ENCODE measurements around the gene MOCS3. TPM values are rescaled to one million over a fixed set of nuclear protein-coding genes. Genes with fewer than 3 reads are reported as not detected.

MOCS3 gene
- total and polyA plus RNA-seq, 10 of the 15 experiments (the other 5 are each of a cell fraction or from before 2014, with no cell fraction given) = 0.87 to 5.9 (median 3.6) TPM

DNA sequence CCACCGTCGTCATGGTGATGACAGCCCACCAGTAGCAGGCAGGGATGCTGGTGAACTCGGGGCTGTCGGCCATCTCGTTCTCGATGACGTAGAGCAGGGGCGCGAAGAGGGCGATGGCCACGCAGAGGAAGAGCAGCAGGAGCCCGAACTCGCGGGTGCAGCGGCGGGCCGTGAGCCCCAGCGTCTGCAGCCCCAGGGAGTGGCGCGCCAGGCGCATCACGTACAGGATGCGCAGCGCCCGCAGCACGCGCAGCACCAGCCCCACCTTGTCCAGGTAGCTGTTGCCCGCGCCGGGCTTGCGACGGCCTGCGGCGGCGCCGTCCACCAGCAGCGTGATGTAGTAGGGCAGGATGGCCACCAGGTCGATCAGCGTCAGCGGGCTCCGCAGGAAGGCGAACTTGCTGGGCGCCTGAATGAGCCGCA, 45.7 kb downstream of the MOCS3 start:
- CTCF ChIA-PET = no interaction called here

DNA sequence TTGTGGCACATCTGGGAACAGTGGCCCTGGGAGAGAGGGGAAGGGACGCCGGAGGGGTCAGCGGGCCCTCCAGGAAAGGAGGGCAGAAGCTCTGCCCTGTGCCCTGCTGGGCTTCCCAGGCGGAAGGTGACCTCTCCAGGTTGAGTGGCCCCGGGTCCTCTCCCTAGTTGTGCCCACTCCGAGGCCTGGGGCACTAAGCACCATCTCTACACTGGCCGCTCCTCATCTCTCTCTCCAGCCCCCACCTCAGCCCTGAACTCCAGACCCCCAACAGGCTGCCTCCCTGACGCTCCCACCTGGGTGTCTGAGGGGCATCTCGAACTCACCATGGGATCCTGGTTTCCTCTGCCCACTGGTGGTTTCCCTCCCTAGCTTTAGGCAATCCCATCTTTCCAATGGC, 46.2 kb downstream of the MOCS3 start:
- DNase-seq (ENCODE audit: low read depth, low spot score) (no peak), FAIRE-seq (no peak), ATAC-seq (no peak)
- 49% methylated on average over 9 of the region's 9 CpGs for WGBS (ENCODE audit: insufficient coverage, insufficient replicate concordance, low lambda C conversion rate, missing lambda C conversion rate)
- no peaks in the 10 kb centered on the region for H3K36me3 ChIP-seq (ENCODE audit: control insufficient read depth in 2 of 2, insufficient read depth in 2 of 2, low read length in 1 of 2)
- H3K9me3 ChIP-seq (replicated peaks; ENCODE audit: control insufficient read depth, insufficient read depth, low read length) = no peaks in the 10 kb centered on the region
- H3K79me2 ChIP-seq (ENCODE audit: control insufficient read depth, insufficient read depth, low read length) = no peaks in the 10 kb centered on the region
- no peak overlapping the region for H3K27ac ChIP-seq (ENCODE audit: control insufficient read depth, insufficient read depth)
- in situ Hi-C loops (cut with MboI) (no loop called here), intact Hi-C loops (cut with micrococcal nuclease; ENCODE audit: unreplicated experiment) (no loop called here)
- no peak overlapping the region for H3K9ac ChIP-seq (ENCODE audit: control insufficient read depth, insufficient read depth, low read length)
- SMC1A ChIA-PET (ENCODE audit: uncharacterized antibody, unreplicated experiment) = no interaction called here
- H3K27me3 ChIP-seq (replicated peaks in 1 of 2; ENCODE audit: control insufficient read depth in 2 of 2, insufficient read depth in 2 of 2, low read length in 1 of 2) = peaks cover 0 to 2% of the 10 kb centered on the region in 2 experiments; a peak in 2 of 4 replicates
- no peak overlapping the region for H2AFZ ChIP-seq (ENCODE audit: control insufficient read depth, low read depth, low read length)
- no peaks in the 10 kb centered on the region for H4K20me1 ChIP-seq (ENCODE audit: control insufficient read depth, insufficient read depth)
- RAD21 ChIA-PET (ENCODE audit: unreplicated experiment) = no interaction called here
- no peak overlapping the region for H3K4me2 ChIP-seq (ENCODE audit: control insufficient read depth, insufficient read depth)
- BruUV-seq (replicated peaks) = no TSS peak
- no peaks in the 10 kb centered on the region for H3K4me1 ChIP-seq (ENCODE audit: control insufficient read depth, insufficient read depth, low read length)
- POLR2A ChIA-PET = no interaction called here
- no peak overlapping the region for H3K4me3 ChIP-seq
- CTCF ChIA-PET = no interaction called here
- TF ChIP-seq SPI1 (IDR thresholded peaks at IDR 0.05; ENCODE audit: borderline replicate concordance, insufficient read depth, low read depth, low read length) (no peak), CBX3 (IDR thresholded peaks at IDR 0.05; ENCODE audit: borderline replicate concordance, low read depth) (no peak), JUND (IDR thresholded peaks at IDR 0.05; ENCODE audit: low read depth, low read length) (no peak), MXI1 (IDR thresholded peaks at IDR 0.05; ENCODE audit: low read depth, low read length) (no peak), EED (IDR thresholded peaks at IDR 0.05; ENCODE audit: low read depth) (no peak), DPF2 (IDR thresholded peaks at IDR 0.05) (no peak), STAT3 (IDR thresholded peaks at IDR 0.05; ENCODE audit: low read depth, low read length) (no peak), ASH2L (IDR thresholded peaks at IDR 0.05; ENCODE audit: borderline replicate concordance, low read depth) (no peak)
- TF ChIP-seq, protein P1, sequence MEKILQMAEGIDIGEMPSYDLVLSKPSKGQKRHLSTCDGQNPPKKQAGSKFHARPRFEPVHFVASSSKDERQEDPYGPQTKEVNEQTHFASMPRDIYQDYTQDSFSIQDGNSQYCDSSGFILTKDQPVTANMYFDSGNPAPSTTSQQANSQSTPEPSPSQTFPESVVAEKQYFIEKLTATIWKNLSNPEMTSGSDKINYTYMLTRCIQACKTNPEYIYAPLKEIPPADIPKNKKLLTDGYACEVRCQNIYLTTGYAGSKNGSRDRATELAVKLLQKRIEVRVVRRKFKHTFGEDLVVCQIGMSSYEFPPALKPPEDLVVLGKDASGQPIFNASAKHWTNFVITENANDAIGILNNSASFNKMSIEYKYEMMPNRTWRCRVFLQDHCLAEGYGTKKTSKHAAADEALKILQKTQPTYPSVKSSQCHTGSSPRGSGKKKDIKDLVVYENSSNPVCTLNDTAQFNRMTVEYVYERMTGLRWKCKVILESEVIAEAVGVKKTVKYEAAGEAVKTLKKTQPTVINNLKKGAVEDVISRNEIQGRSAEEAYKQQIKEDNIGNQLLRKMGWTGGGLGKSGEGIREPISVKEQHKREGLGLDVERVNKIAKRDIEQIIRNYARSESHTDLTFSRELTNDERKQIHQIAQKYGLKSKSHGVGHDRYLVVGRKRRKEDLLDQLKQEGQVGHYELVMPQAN (conservative IDR thresholded peaks at IDR 0.05) = no peak
- TF ChIP-seq, protein P2, sequence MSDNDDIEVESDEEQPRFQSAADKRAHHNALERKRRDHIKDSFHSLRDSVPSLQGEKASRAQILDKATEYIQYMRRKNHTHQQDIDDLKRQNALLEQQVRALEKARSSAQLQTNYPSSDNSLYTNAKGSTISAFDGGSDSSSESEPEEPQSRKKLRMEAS (IDR thresholded peaks at IDR 0.05; ENCODE audit: low read depth, low read length) = no peak

More for the DNA sequence above, 45.7 kb downstream of the MOCS3 start:
- no peaks in the 10 kb centered on the region for H3K9me3 ChIP-seq (replicated peaks; ENCODE audit: control insufficient read depth, insufficient read depth, low read length)
- ATAC-seq = no peak
- in situ Hi-C loops (cut with MboI) = no loop called here
- 81% methylated on average over 44 of the region's 44 CpGs for WGBS (ENCODE audit: insufficient coverage, insufficient replicate concordance, low lambda C conversion rate, missing lambda C conversion rate)
- H3K27ac ChIP-seq (ENCODE audit: control insufficient read depth, insufficient read depth) = no peak overlapping the region
- peaks cover 0 to 2% of the 10 kb centered on the region in 2 experiments; a peak in 2 of 4 replicates for H3K27me3 ChIP-seq (replicated peaks in 1 of 2; ENCODE audit: control insufficient read depth in 2 of 2, insufficient read depth in 2 of 2, low read length in 1 of 2)
- H3K9ac ChIP-seq (ENCODE audit: control insufficient read depth, insufficient read depth, low read length) = no peak overlapping the region
- H3K36me3 ChIP-seq (ENCODE audit: control insufficient read depth in 2 of 2, insufficient read depth in 2 of 2, low read length in 1 of 2) = no peaks in the 10 kb centered on the region
- ChIA-PET POLR2A (no interaction called here), RAD21 (ENCODE audit: unreplicated experiment) (no interaction called here), SMC1A (ENCODE audit: uncharacterized antibody, unreplicated experiment) (no interaction called here)
- no peaks in the 10 kb centered on the region for H3K4me1 ChIP-seq (ENCODE audit: control insufficient read depth, insufficient read depth, low read length)
- no peak overlapping the region for H2AFZ ChIP-seq (ENCODE audit: control insufficient read depth, low read depth, low read length)
- TF ChIP-seq TBL1XR1 (IDR thresholded peaks at IDR 0.05; ENCODE audit: low read depth, low read length) = no peak
- TF ChIP-seq MYC (IDR thresholded peaks at IDR 0.05; ENCODE audit: insufficient read depth, insufficient read length, insufficient replicate concordance, low read length, severe bottlenecking) = no peak
- TF ChIP-seq, protein P3, sequence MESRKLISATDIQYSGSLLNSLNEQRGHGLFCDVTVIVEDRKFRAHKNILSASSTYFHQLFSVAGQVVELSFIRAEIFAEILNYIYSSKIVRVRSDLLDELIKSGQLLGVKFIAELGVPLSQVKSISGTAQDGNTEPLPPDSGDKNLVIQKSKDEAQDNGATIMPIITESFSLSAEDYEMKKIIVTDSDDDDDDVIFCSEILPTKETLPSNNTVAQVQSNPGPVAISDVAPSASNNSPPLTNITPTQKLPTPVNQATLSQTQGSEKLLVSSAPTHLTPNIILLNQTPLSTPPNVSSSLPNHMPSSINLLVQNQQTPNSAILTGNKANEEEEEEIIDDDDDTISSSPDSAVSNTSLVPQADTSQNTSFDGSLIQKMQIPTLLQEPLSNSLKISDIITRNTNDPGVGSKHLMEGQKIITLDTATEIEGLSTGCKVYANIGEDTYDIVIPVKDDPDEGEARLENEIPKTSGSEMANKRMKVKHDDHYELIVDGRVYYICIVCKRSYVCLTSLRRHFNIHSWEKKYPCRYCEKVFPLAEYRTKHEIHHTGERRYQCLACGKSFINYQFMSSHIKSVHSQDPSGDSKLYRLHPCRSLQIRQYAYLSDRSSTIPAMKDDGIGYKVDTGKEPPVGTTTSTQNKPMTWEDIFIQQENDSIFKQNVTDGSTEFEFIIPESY (IDR thresholded peaks at IDR 0.05) = no peak
- TF ChIP-seq TARDBP (IDR thresholded peaks at IDR 0.05; ENCODE audit: borderline replicate concordance) = no peak
- no peak for TF ChIP-seq ATF7 (IDR thresholded peaks at IDR 0.05; ENCODE audit: low read depth)
- no peak for TF ChIP-seq RUNX3 (IDR thresholded peaks at IDR 0.05; ENCODE audit: low read length)
- TF ChIP-seq TAF1 (IDR thresholded peaks at IDR 0.05; ENCODE audit: borderline replicate concordance, low read depth, low read length) = no peak
- no peak for TF ChIP-seq YY1 (IDR thresholded peaks at IDR 0.05; ENCODE audit: low read depth, low read length)
- no peak for TF ChIP-seq POLR2A (IDR thresholded peaks at IDR 0.05; ENCODE audit: low read depth, low read length)
- H3K79me2 ChIP-seq (ENCODE audit: control insufficient read depth, insufficient read depth, low read length) = no peaks in the 10 kb centered on the region
- no peak overlapping the region for H3K4me2 ChIP-seq (ENCODE audit: control insufficient read depth, insufficient read depth)
- BruUV-seq (replicated peaks) = no TSS peak
- no peak overlapping the region for H3K4me3 ChIP-seq
- no peak for DNase-seq (ENCODE audit: low read depth, low spot score)
- no peaks in the 10 kb centered on the region for H4K20me1 ChIP-seq (ENCODE audit: control insufficient read depth, insufficient read depth)
- intact Hi-C loops (cut with micrococcal nuclease; ENCODE audit: unreplicated experiment) = no loop called here
- no peak for FAIRE-seq
